Astrocyte of the spinal cord (primary cell): ENCODE data around the gene SLIRP.
"Not testable (repeated sequence)": the region's sequence is repeated elsewhere in the genome, so short reads cannot be mapped to it uniquely, and the experiment has no call there.

Source experiments
- DNase-seq: peaks from one replicate; pipeline ENCODE4 v3.0.0; 2011; ENCODE audit warnings: low read depth, low spot score
- H3K4me3 ChIP-seq: 2 replicates; pipeline ENCODE4 v1.5.1; 2011; ENCODE audit warnings: low read depth, mild to moderate bottlenecking, low read length, moderate library complexity
- CTCF ChIP-seq: IDR thresholded peaks from 2 replicates; pipeline ENCODE4 v1.5.1; 2012; ENCODE audit warnings: low read depth, mild to moderate bottlenecking, low read length, inconsistent platforms
- in situ Hi-C: cut with HindIII; loops from 2 replicates; pipeline ENCODE4 v1.10.0; 2017; ENCODE audit warnings: low sequenced_read_pairs

The SLIRP gene

GRCh38 chr14:77730976-77731497 lies 23.1 kb downstream of the SLIRP start:
- H3K4me3 ChIP-seq: no peak overlapping the region
- in situ Hi-C loops: no loop called here
- TF ChIP-seq CTCF: no peak
- no peak for DNase-seq

GRCh38 chr14:77738559-77739250 lies 30.8 kb downstream of the SLIRP start:
- TF ChIP-seq CTCF: no peak
- DNase-seq: peak; percentile 50
- H3K4me3 ChIP-seq: no peak overlapping the region
- in situ Hi-C loops: no loop called here

- H3K4me3 ChIP-seq: no peak overlapping the region
- no peak for DNase-seq
- in situ Hi-C loops: no loop called here
- TF ChIP-seq CTCF: no peak
Measured at GRCh38 chr14:77741438-77741837, 33.5 kb downstream of the SLIRP start.

DNA sequence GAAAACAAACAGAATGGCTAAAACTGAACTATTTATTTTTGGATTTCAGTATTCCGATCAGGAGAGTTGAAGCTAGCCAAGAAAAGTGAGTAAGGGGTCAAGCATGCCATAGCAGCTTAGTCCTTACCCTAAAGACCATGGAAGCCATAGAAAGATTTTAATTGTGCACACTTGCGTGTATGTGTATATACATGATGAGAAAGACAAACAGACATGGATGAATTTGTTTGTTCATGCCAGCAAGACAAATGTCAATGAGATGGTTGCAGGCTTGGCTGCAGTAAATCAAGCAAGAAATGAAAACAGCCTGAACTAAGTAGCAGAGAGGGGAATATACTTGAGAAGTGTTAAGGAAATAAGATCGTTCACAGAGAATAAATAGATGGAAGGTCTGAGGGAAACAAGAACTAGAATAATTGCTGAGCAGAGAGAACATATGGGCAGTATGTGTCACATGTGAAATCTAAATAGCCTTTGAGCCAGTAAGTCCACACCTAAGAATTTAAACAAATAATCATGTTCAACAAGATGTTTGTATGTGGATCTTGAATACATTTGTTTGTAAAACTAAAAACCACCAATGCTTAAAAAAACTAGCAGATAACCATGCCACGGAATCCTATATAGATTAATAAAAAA lies 38.3 kb downstream of the SLIRP start:
- no peak for TF ChIP-seq CTCF
- H3K4me3 ChIP-seq: no peak overlapping the region
- DNase-seq: no peak
- in situ Hi-C loops: no loop called here

- DNase-seq, in situ Hi-C loops, H3K4me3 ChIP-seq: not testable (repeated sequence)
Measured at GRCh38 chr14:77747425-77747824, 39.5 kb downstream of the SLIRP start.

DNA sequence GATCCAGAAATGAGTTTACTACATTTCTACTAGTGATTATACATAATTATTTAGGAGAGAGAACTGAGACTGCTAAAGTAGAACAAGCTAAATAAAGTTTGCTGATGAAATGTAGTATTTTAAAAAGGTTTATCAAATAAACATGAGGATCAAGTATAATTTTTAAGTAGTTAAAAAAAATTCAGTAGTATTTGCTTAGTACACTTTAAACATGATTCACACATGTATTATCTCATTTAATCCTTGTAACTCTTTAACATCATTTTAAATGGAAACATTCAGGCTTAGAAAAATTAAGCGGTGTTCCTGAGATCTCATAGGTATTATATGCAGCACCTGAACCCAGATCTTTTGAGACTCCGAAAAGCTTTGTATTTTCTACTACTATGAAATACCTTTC lies 44.4 kb downstream of the SLIRP start:
- no peak overlapping the region for H3K4me3 ChIP-seq
- in situ Hi-C loops: no loop called here
- DNase-seq: no peak
- TF ChIP-seq CTCF: no peak

- in situ Hi-C loops: no loop called here
- no peak for DNase-seq
- no peak for TF ChIP-seq CTCF
- no peak overlapping the region for H3K4me3 ChIP-seq
Measured at GRCh38 chr14:77752799-77753516, 45.1 kb downstream of the SLIRP start.
